NT2/D1 (cell line): ENCODE results near the gene SIK2.

Source experiments
- DNase-seq: peaks from one replicate; pipeline ENCODE4 v3.0.0-alpha.2; 2011; ENCODE audit warnings: low read depth, low spot score
- H3K27me3 ChIP-seq: 2 replicates; pipeline ENCODE4 v1.6.0; 2011; ENCODE audit warnings: mild to moderate bottlenecking; ENCODE audit not compliant: insufficient read length, insufficient read depth
- H3K36me3 ChIP-seq: 2 replicates; pipeline ENCODE4 v1.6.1; 2011; ENCODE audit warnings: mild to moderate bottlenecking, low read length, mixed read lengths; ENCODE audit not compliant: insufficient read depth, insufficient read length
- H3K4me1 ChIP-seq: 2 replicates; pipeline ENCODE4 v1.5.1; 2011; ENCODE audit not compliant: insufficient read depth, insufficient read length
- H3K4me3 ChIP-seq: 2 replicates; pipeline ENCODE4 v1.5.1; 2011; ENCODE audit warnings: low read depth; ENCODE audit not compliant: insufficient read length
- H3K9ac ChIP-seq: 2 replicates; pipeline ENCODE4 v1.6.0; 2011; ENCODE audit warnings: low read depth; ENCODE audit not compliant: insufficient read length
- H3K9me3 ChIP-seq: 2 replicates; pipeline ENCODE4 v1.5.1; 2011; ENCODE audit warnings: mild to moderate bottlenecking, low read length; ENCODE audit not compliant: insufficient read depth
- SUZ12 ChIP-seq: IDR thresholded peaks from 2 replicates; pipeline ENCODE4 v1.6.1; 2011; ENCODE audit not compliant: insufficient read length, insufficient read depth; ENCODE audit errors: extremely low read depth
- YY1 ChIP-seq: IDR thresholded peaks from 2 replicates; pipeline ENCODE4 v1.6.1; 2011; ENCODE audit not compliant: insufficient read length, insufficient read depth
- ZNF274 ChIP-seq: IDR thresholded peaks from 2 replicates; pipeline ENCODE4 v1.6.1; 2011; ENCODE audit warnings: mild to moderate bottlenecking, low read depth, low read length

SIK2 gene

DNA sequence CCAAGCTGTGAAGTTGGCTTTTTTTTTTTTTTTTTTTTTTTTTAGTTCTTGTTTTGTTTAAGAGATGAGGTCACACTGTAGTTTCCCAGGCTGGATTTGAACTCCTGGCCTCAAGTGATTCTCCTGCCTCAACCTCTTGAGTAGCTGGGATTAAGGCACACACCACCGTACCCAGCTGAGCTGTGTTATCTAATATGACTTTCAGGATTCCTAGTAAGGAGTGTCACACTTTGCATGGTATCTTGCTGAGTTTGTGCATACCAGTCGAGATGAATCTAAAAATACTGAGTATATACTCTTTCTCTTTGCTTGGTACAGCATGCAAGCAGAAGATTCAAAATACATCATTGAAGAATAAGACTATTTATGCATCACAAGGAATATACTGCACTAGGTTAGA lies 58.6 kb downstream of the SIK2 start:
- Histone ChIP-seq H3K9me3 (no peaks in the 10 kb centered on the region), H3K36me3 (no peaks in the 10 kb centered on the region), H3K4me1 (no peaks in the 10 kb centered on the region), H3K9ac (no peak overlapping the region), H3K27me3 (no peaks in the 10 kb centered on the region), H3K4me3 (no peak overlapping the region)
- no peak for TF ChIP-seq YY1
- TF ChIP-seq ZNF274, result no peak
- no peak for TF ChIP-seq SUZ12
- no peak for DNase-seq

DNA sequence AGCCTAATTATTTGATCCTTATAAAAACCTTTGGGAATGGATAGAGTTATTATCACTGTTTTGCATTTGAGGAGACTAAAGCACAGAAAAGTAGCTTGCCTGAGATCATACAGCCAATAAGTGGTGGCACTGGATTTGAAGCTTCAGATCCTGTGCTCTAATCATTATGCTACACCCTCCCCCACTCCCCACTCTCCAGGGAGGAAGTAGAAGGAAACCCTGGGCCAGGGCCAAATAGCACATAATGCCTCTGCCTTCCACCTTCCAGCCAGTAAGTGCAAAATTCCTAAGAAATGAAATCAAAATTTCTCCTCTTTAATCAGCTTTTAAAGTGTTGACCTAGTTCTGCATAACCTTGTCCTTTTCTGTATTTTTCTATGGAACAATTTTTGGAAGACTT lies 61.6 kb downstream of the SIK2 start:
- Histone ChIP-seq H3K36me3 (no peaks in the 10 kb centered on the region), H3K4me3 (no peak overlapping the region), H3K9me3 (no peaks in the 10 kb centered on the region), H3K9ac (no peak overlapping the region), H3K4me1 (no peaks in the 10 kb centered on the region), H3K27me3 (no peaks in the 10 kb centered on the region)
- DNase-seq, result no peak
- no peak for TF ChIP-seq SUZ12
- TF ChIP-seq YY1, result no peak
- no peak for TF ChIP-seq ZNF274

DNA sequence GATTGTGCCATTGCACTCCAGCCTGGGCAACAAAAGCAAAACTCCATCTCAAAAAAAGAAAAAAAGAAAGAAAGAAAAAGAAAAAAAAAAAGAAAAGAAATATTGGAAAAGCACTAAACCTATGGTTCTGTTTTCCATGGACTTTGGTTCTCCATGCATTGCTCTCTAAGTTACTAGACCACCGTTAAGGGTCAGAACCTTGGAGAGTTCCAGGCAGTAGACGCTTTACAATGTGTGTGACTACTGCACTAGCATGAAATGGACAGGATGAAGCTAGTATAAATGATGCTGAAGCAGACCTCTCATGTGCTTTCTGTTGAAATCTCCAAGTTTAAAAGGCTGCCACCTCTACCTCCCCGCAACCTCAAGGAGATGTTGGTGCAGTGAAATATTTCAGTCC lies 63.5 kb downstream of the SIK2 start:
- Histone ChIP-seq H3K4me1 (no peaks in the 10 kb centered on the region), H3K4me3 (no peak overlapping the region), H3K9ac (no peak overlapping the region), H3K36me3 (no peaks in the 10 kb centered on the region), H3K9me3 (no peaks in the 10 kb centered on the region), H3K27me3 (no peaks in the 10 kb centered on the region)
- no peak for DNase-seq
- no peak for TF ChIP-seq ZNF274
- TF ChIP-seq SUZ12, result no peak
- no peak for TF ChIP-seq YY1

DNA sequence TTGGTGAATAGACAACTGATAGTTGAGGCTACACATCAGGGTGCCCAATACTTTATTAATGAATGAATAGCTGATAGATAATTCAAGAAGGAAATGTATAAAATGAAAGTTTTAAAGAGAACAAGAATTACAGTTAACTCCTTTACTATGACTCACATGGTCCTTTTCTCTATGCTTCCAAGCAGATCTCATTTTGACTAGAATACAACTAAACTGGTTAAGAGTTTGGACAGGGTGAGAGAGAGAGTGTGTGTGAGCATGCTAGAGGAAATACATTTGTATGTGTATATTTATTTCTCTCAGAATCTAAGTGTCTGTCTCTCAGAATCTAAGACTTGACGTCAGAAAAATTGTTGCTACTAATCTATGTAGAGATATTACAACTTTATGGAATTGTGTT lies 66.7 kb downstream of the SIK2 start:
- Histone ChIP-seq H3K4me1 (no peaks in the 10 kb centered on the region), H3K4me3 (no peak overlapping the region), H3K36me3 (peaks cover 14% of the 10 kb centered on the region), H3K9me3 (no peaks in the 10 kb centered on the region), H3K27me3 (no peaks in the 10 kb centered on the region), H3K9ac (no peak overlapping the region)
- DNase-seq, result no peak
- no peak for TF ChIP-seq SUZ12
- no peak for TF ChIP-seq ZNF274
- no peak for TF ChIP-seq YY1

DNA sequence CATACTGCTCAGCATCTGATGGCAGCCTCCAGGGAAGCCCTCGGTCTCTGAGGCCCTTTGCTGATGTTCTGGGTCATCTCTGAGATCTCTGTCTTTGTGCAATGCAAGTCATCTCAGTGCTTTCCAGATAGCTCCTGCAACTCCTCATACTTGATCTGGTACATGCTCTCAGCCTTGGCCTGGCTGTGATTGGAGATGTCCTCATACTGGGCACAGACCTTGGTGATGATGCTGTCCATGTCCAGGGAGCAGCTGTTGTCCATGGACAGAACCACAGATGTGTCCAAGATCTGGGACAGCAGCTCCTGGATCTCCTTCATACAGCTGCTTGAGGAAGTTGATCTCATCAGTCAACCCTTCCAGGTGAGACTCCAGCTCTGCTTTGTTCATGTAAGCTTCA lies 69.1 kb downstream of the SIK2 start:
- Histone ChIP-seq H3K36me3 (peaks cover 19% of the 10 kb centered on the region), H3K9me3 (no peaks in the 10 kb centered on the region), H3K4me3 (no peak overlapping the region), H3K9ac (no peak overlapping the region), H3K27me3 (no peaks in the 10 kb centered on the region), H3K4me1 (no peaks in the 10 kb centered on the region)
- TF ChIP-seq ZNF274, result no peak
- no peak for TF ChIP-seq SUZ12
- no peak for TF ChIP-seq YY1
- DNase-seq, result no peak

DNA sequence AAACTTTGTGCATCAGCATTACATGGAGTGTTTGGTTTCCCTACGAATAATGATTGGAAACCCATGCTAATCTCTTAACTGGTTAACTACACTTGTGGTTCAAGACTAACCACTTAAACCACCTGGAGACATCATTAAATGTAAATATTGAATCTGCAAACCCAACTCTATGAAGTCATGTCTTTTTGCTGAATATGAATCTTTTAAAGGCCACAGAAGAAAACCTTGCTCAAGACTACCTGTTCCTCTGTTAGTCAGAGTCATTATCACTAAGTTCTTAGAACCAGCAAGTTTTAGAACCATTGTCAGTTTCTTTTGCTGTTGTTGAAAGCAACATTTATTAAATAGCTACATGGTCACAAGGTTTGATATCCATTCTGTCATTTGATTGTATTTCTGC lies 70.7 kb downstream of the SIK2 start:
- DNase-seq, result no peak
- H3K36me3 ChIP-seq, result peaks cover 19% of the 10 kb centered on the region
- H3K4me3 ChIP-seq, result no peak overlapping the region
- H3K9me3 ChIP-seq, result no peaks in the 10 kb centered on the region
- TF ChIP-seq SUZ12, result no peak
- TF ChIP-seq YY1, result no peak
- no peak for TF ChIP-seq ZNF274
- H3K4me1 ChIP-seq, result no peaks in the 10 kb centered on the region
- no peak overlapping the region for H3K9ac ChIP-seq
- H3K27me3 ChIP-seq, result no peaks in the 10 kb centered on the region

DNA sequence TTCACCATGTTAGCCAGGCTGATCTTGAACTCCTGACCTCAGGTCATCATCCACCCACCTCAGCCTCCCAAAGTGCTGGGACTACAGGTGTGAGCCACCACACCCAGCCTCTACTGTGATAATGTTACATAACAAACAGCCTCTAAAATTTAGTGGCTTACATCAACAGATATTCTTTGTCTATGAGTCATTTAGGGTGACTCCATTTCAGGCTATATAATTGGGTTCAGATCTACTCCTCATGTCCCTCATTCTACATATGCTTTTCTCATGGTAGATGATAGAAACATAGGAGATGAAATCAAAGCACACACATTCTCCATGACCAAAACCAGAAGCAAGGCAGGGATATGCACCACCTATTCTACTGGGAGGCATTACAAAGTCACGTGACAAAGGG lies 72.7 kb downstream of the SIK2 start:
- DNase-seq, result no peak
- no peak overlapping the region for H3K4me3 ChIP-seq
- H3K36me3 ChIP-seq, result peaks cover 19% of the 10 kb centered on the region
- H3K9me3 ChIP-seq, result no peaks in the 10 kb centered on the region
- H3K9ac ChIP-seq, result no peak overlapping the region
- H3K4me1 ChIP-seq, result no peaks in the 10 kb centered on the region
- TF ChIP-seq YY1, result no peak
- no peak for TF ChIP-seq ZNF274
- TF ChIP-seq SUZ12, result no peak
- H3K27me3 ChIP-seq, result no peaks in the 10 kb centered on the region

DNA sequence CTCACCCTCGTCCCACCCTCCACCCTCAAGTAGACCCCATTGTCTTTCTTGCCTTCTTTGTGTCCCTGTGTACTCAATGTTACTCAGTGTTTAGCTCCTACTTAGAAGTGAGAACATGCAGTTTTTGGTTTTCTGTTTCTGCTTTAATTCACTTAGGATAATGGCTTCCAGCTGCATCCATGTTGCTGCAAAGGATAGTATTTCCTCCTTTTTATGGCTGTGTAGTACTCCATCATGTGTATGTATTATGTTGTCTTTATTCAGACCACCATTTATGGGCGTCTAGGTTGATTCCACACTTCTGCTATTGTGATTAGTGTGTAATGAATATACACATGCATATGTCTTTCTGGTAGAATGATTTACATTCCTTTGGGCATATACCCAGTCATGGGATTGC lies 73.6 kb downstream of the SIK2 start:
- Histone ChIP-seq H3K36me3 (peaks cover 19% of the 10 kb centered on the region), H3K9ac (no peak overlapping the region), H3K4me1 (no peaks in the 10 kb centered on the region), H3K4me3 (no peak overlapping the region), H3K27me3 (no peaks in the 10 kb centered on the region), H3K9me3 (no peaks in the 10 kb centered on the region)
- TF ChIP-seq ZNF274 (no peak), YY1 (no peak), SUZ12 (no peak)
- no peak for DNase-seq
